NCI-H146 treated with DMSO at 0.1 percent for 48 hours (cell line): ENCODE results near the gene CFDP1.
A peak's percentile ranks its signal among the peaks of the same experiment; 100 is the strongest.

Source experiments
- DNase-seq: peaks from one replicate; lab custom pipeline; 2025; ENCODE audit not compliant: unreplicated experiment; lab: John Stamatoyannopoulos, UW

The CFDP1 gene

DNA sequence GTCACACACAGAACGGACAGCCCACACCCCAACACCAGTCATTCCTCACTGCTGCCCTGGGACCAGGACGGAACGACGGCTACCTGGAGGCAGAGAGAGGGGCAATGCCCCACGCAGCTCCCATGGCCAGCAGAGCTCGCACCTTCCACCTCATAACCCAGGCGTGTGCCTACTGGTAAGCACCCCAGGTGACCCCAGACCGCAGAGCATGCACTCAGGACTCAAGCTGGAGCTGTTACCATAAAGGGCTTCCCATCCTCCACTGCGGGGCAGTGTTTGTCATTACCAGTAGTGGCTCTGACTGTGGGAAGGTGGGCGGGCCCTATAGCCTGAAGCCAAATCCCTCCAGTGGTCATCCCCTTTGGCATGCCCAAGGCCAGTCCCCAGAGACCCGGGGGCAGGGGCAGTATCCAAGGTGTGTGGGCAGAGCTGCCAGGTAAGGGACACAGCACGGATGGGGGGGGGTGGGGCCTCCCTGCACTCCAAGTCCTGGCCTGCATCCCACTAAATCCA lies 177.2 kb downstream of the CFDP1 start:
- DNase-seq = no peak

GRCh38 chr16:75254359-75254837 lies 178.9 kb downstream of the CFDP1 start:
- DNase-seq = no peak

DNA sequence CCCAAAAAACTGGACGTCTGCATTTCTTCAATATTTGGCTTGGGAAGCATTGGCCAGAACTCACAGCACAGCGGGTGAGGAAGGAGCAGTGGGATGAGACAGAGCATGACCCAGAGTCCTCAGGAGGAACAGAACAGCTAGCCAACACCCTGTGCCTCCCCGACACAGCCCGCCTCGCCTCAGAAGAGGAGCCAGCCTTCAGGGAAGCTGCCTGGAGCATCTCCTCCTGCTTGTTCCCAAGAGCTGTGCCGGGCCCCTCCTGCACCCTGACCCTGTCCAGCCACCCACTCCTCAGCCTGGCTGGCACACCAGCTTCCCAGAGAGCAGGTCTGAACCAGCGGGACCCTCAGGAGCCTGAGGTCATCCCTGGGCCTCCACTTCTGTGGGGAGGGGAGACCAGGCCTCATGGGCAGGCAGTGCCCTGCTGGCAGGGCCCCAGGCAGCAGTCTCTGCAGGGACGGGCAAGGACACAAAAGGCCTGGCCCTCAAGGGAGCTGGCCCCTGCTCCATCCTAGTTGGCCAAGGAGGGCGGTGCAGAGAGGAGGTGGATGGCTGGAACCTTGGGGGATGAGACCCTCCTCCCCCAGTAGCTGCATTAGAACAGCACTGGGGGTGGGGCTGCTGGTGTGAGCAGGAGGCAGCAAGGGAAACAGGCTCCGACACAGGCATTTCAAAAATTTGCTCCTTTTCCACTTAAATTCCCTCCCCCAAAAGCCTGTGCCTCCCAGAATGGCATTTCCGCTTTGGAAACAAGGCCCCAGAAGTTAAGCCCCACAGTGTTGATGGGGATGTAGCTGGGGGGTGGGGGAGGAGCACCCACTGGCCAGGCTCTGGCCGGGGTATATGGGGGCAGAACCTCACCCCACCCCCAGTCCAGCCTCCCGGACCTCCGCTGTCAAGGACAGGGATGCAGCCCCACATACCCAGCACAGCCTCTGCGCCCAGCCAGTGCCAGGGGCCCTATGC lies 180.1 kb downstream of the CFDP1 start:
- DNase-seq = no peak

GRCh38 chr16:75252049-75252864 lies 181.0 kb downstream of the CFDP1 start:
- DNase-seq = no peak

DNA sequence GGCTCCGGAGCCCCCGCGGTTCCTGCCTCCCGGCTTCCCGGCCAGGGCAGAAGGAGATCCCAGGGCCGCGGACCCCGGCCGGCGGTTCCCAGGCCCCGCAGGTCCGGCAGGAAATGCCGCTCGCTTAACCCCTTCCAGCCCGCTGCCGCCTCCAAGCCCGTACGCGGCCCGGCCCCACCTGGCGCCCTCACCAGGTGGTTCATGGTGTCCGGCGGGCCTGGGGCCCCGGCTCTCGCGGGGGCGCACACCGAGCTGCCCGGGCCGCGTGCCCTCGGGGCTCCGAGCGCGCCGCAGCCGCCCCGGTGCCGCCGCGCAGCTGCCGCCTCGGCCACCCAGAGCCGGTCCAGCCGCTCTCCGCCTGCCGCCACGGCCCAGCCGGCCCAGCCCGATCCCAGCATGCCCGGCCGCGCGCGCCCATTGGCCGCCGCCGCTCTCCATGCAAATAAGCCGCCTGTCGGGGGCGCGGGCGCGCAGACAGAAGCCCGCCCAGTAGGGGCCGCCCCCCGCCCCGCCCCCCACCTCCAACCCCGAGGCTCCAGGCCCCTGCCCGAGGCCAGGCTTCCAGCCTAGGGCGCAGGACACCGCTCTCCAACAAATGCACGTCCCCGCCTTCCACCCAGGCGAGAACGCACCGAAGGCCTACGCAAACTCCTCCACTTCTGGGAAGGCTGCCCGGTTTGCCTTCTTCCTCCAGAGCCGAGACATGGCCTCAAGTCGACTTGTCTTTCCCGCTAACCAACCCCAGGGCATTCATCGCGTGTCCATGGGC lies 181.8 kb downstream of the CFDP1 start, which contains the start of gene BCAR1:
Gene BCAR1, minus strand, starts transcription at position 345 of the 769 bp plus-strand sequence. Its CDS starts 142 bp downstream, at position 203.
- DNase-seq = peak; percentile 45

DNA sequence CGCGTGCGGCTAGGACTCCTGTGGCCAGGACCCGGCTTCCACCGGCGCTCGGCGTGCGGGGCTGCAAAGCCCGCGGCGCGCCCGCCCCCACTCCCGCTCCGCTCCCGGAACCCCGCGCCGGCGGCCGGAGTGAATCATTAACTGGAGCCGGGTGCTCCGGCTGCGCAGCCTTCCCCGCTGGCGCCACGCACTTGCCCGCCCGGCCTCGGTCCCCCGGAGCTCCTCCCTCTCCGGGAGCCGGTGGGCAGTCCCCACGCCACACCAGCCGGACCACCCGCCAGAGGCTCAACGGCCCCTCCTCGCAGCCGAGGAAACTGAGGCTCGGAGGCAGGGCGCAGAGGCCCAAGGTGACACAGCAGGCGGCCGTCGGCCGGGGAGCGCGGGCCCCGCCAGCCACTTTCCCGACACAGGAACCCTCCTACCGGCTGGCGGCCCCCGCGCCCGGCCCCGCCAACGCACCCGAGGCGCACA lies 182.5 kb downstream of the CFDP1 start:
- no peak for DNase-seq

GRCh38 chr16:75250089-75250808 lies 183.1 kb downstream of the CFDP1 start:
- DNase-seq = no peak

DNA sequence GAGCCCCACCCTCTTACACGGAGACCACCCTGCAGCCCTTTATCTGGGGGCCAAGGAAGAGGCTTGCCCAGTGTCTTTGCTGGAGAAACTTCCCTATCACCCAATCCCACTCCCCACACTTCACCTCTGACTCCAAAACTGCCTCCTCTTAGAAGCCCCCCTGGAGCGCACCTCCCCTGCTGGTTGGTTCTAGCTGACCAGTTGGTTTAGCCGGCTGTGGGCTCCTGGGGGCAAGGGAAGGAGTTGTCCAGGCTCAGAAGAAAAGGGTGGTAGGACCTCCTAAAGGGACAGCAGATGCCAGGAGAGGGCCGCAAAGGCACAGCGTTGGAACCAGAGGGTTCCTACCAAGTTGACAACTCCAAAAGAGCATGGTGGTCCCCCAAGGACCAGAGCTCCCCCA lies 183.9 kb downstream of the CFDP1 start:
- DNase-seq = no peak

DNA sequence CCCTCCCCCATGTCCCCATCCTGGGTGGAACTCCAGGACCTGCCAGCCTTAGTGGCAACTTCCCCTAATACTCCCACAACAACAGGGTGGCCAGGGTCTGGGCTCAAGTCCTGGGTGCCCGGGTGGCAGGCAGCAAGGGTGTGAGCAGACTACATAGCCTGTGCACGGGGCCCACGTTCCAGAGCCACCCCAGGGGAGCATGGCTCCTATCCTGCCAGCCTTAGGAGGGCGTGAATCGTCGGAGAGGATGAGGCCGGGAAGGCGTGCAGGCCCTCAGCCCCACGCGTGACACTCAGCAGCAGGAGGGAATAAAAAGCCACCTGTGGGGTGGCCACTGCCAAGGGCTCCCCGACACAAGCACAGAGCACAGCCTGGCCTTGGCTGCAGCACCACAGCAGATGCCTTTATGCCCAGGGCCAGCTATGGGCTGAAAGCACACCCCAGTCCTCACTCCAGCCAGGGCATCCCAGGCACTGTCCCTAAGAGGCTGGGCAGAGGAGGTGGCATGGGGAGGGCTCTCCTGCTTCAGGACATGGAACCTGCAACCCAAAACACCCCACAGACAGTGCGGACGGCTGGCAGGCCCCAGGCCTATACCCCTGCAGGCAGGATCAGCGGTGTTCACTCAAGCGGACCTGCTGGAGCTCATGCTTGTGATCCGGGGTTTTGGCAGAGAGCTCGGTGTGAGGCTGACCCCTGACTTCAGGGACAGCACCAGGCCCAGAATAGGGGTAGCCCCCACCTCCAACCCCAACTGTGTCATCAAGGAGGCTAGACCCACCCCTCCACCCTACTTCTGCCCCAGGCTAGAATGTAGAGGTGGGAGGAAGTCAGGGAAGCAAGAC lies 184.5 kb downstream of the CFDP1 start:
- no peak for DNase-seq

DNA sequence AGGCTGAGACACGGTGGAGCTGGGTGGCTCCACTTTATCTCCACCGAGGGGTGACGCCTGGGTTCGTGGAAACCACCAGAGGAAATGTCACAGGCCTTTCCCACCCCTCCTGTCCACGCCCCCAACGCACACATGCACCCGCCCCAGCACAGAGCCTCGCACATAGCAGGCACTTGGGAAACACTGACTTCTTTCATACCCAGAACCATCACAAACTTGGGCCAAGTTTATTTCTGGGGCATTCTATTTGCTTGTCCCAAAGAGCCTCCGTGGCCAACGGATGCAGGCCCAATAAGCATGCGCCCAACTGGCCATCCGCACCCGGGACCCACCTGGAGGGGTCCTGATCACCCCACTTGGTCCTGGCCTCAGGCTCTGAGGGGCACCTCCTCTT lies 185.2 kb downstream of the CFDP1 start:
- DNase-seq = no peak

DNA sequence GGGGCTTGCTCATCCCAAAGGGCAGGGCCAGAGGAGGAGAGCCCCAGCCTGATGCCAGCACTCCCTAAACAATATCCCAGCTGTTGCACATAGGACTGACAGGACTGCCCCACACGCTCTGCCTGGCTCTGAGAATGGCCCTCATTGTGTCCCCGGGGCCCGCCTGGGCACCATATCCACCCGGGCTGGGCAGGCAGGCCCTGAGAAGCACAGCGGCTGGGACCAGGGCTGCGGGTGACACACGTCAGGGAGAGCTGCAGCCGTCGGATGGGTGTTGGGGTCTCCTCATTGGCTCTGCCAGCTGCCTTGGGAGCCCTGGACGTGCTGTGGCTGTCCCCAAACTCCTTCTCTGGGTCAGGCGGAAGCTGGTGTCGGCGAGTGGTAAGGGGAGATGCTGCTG lies 186.1 kb downstream of the CFDP1 start:
- DNase-seq = no peak

- DNase-seq = no peak
Observed at GRCh38 chr16:75246504-75247205, 186.6 kb downstream of the CFDP1 start.

DNA sequence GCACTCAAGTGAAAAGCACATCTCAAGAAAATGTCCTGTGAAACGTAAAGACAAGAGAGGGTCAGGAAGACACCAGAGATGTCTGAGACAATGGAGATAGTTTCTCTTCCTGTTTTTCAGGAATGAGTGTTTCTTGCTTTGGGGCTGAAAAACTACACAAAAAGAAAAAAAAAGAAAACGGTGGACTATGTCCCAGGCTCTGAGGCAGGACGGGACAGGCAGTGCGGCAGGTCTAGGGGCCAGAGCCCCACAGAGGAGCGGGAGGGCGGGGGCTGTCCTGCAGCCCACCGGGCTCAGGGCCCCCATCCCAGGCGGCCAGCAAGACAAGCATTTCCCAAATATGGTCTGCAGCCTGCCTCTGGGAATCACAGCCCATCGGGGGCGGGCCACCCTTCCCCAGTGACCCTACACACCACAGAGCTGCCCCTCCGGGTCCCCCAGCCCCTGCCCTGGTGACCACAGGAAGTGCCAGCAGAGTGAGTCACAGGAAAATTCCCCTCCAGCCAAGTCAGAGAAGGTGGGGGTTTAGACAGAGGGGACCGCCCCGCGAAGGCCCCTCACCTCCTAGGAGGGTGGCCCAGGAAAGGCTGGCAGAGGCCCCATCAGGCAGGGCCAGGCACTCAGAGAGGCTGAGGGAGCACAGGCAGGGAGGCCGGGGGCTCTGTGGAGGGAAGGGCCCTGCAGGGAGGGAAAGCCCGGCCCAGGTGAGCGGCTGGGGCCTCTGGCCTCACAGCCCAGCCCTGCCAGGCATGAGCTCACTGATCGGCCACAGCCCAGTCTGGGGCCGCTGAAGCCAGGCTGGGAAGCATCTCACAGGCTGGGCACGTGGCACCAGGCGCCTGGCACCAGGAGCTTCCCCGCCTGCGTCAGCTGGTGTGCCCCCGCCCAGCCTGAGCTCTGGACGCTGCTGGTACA lies 188.2 kb downstream of the CFDP1 start:
- DNase-seq = no peak

GRCh38 chr16:75244225-75244809 lies 189.0 kb downstream of the CFDP1 start:
- no peak for DNase-seq
